ENCODE results near the gene GAMT.

DNA sequence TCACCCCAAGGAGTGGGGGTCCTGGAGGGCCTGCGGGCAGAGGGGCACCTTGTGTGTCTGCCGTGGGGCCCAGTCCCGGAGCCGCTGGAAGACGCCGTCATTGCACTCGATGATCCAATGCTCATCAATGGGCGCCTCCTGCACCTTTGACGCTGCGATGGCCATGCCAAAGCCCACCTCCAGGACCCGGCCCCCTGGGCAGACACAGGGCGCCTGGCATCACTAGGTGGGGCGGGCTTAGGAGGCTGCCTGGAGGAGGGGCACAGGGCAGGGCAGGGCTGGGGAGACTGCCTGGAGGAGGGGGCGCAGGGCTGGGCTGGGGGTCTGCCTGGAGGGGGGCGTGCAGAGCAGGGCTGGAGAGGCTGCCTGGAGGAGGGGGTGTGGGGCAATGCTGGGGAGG lies 1.6 kb downstream of the GAMT start:
- TF ChIP-seq POLR2A (IDR thresholded peaks at IDR 0.05; ENCODE audit: low read depth, low read length) (no peak), POLR2AphosphoS5 (IDR thresholded peaks at IDR 0.05; ENCODE audit: low read depth, low read length) (no peak), TAF1 (IDR thresholded peaks at IDR 0.05; ENCODE audit: borderline replicate concordance, low read depth, low read length) (no peak)
